ENCODE measurements around the gene SURF2.
A peak's percentile ranks its signal among the peaks of the same experiment; 100 is the strongest.
"Not testable (repeated sequence)": the region's sequence is repeated elsewhere in the genome, so short reads cannot be mapped to it uniquely, and the experiment has no call there.

SURF2 gene

GRCh38 chr9:133322701-133323100, 33.6 kb upstream of the SURF2 start:
- no peak for TF ChIP-seq CTCF (conservative IDR thresholded peaks at IDR 0.05; ENCODE audit: control insufficient read depth, insufficient read depth, low read depth, low read length)
- no peak for DNase-seq (ENCODE audit: low read depth)
- no peak overlapping the region for H3K4me3 ChIP-seq (ENCODE audit: control insufficient read depth, low read depth, low read length)

DNA sequence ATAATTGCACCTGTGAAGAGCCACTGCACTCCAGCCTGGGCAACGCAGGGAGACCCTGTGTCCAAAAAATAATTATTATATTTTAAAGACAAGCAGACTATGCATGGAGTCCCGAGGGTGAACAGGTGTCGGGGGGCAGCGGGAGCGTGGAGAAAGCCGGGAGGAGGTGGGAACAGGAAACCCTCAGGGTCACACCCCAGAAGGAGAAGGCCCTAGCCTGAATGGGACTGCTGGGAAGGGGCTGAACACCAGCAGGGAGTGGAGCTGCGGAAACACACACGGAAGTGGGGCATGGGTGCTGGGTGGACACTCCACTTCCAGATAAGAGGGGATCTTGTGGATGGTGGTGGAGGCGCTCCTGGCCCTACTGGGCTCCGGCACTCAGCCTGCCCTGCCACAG, 33.1 kb upstream of the SURF2 start:
- no peak overlapping the region for H3K4me3 ChIP-seq (ENCODE audit: control insufficient read depth, low read depth, low read length)
- DNase-seq (ENCODE audit: low read depth), result no peak
- no peak for TF ChIP-seq CTCF (conservative IDR thresholded peaks at IDR 0.05; ENCODE audit: control insufficient read depth, insufficient read depth, low read depth, low read length)

DNA sequence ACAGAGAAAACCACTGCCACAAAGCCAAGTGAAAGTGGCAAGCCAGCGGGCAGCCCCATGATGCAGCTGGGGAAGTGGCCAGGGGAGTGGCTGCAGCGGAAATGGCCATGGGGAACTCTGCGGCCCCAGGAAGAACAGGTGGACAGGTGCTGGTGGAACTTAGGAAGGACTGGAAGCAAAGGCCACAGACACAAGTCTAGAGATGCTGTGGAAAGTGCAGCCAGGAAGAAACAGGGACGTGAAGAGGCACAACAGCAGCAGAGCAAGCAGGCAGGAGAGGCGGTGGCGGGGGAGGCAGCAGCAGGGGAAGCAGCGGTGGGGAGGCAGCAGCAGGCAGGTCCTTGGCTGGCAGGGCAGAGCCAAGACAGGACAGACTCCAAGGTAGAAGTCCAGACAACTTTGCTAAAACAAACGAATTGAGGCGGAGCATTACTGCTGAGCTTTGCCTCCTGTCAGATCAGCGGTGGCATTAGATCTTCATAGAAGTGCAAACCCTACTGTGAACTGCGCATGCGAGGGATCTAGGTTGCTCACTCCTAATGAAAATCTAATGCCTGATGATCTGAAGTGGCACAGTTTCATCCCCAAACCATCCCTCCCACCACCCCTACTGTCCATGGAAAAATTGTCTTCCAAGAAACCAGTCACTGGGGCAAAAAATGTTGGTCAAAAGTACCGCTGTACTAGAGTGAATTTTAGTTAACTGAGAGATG, 32.2 kb upstream of the SURF2 start:
- DNase-seq (ENCODE audit: low read depth), result no peak
- H3K4me3 ChIP-seq (ENCODE audit: control insufficient read depth, low read depth, low read length), result no peak overlapping the region
- no peak for TF ChIP-seq CTCF (conservative IDR thresholded peaks at IDR 0.05; ENCODE audit: control insufficient read depth, insufficient read depth, low read depth, low read length)

DNA sequence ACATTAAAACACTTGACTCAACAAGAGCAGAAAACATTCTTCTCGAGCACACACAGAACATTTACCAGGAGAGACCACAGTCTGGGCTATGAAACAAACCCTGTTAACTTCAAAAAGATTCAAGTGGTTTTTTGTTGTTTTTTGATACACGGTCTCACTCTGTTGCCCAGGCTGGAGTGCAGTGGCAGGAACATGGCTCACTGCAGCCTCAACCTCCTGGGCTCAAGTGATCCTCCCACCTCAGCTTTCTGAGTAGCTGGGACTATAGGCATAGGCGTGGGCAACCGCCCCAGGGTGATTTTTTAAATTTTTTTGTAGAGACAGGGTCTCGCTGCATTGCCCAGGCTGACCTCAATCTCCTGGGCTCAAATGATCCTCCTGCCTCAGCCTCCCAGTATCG, 29.3 kb upstream of the SURF2 start:
- not testable (repeated sequence) for DNase-seq (ENCODE audit: low read depth); H3K4me3 ChIP-seq (ENCODE audit: control insufficient read depth, low read depth, low read length)

GRCh38 chr9:133327834-133328484, 28.4 kb upstream of the SURF2 start:
- no peak overlapping the region for H3K4me3 ChIP-seq (ENCODE audit: control insufficient read depth, low read depth, low read length)
- DNase-seq (ENCODE audit: low read depth), result no peak
- TF ChIP-seq CTCF (conservative IDR thresholded peaks at IDR 0.05; ENCODE audit: control insufficient read depth, insufficient read depth, low read depth, low read length), result no peak

GRCh38 chr9:133329306-133330156, 26.8 kb upstream of the SURF2 start:
- not testable (repeated sequence) for H3K4me3 ChIP-seq (ENCODE audit: control insufficient read depth, low read depth, low read length); DNase-seq (ENCODE audit: low read depth)
- peak; percentile 45 for TF ChIP-seq CTCF (conservative IDR thresholded peaks at IDR 0.05; ENCODE audit: control insufficient read depth, insufficient read depth, low read depth, low read length)

DNA sequence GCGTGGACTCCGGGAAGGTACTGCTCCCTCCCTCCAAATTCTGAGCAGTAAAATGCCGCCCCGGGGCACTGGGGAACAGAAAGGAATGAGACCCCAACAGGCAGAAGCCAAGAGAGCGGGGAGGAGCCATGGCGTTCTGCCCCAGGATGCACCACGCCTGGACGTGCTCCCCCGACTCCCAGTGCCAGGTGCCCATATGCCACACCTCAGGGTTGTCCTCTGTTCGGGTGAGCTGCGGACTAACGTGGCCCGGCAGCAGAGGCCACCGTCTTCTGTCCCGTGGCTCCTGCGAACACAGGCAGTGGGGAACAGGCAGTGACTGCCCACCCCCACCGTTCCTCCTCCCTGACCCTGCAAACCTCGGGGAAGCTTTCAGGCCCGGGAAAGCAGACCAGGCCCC, 25.1 kb upstream of the SURF2 start:
- no peak for DNase-seq (ENCODE audit: low read depth)
- TF ChIP-seq CTCF (conservative IDR thresholded peaks at IDR 0.05; ENCODE audit: control insufficient read depth, insufficient read depth, low read depth, low read length), result no peak
- H3K4me3 ChIP-seq (ENCODE audit: control insufficient read depth, low read depth, low read length), result no peak overlapping the region

Measured in fibroblast of mammary gland (primary cell).